GM23248 (cell line): Measurements from ENCODE around the gene SIAH3. TPM values are rescaled to one million over a fixed set of nuclear protein-coding genes. Genes with fewer than 3 reads are reported as not detected.

Experiments
- DNase-seq: peaks from one replicate; pipeline ENCODE4 v3.0.0-alpha.2; 2015
- H2AFZ ChIP-seq: fragments of 200-600 bp; sonication (generic); 2 replicates; pipeline ENCODE4 v1.6.1; 2016; ENCODE audit warnings: antibody characterized with exemption
- H3F3A ChIP-seq: fragments of 200-600 bp; sonication (generic); 2 replicates; pipeline ENCODE4 v1.6.1; 2016; ENCODE audit warnings: mild to moderate bottlenecking, antibody characterized with exemption, mixed run types; ENCODE audit not compliant: insufficient read depth
- H3K27ac ChIP-seq: fragments of 200-600 bp; sonication (generic); 2 replicates; pipeline ENCODE4 v1.5.1; 2016; ENCODE audit warnings: mild to moderate bottlenecking
- H3K27me3 ChIP-seq: fragments of 200-600 bp; sonication (generic); replicated peaks from 2 replicates; pipeline ENCODE4 v1.6.1; 2016; ENCODE audit warnings: mild to moderate bottlenecking; ENCODE audit not compliant: insufficient read depth
- H3K36me3 ChIP-seq: fragments of 200-600 bp; sonication (generic); 2 replicates; pipeline ENCODE4 v1.6.1; 2016; ENCODE audit warnings: low read depth, mild to moderate bottlenecking
- H3K4me1 ChIP-seq: fragments of 200-600 bp; sonication (generic); 2 replicates; pipeline ENCODE4 v1.6.1; 2016; ENCODE audit warnings: mild to moderate bottlenecking; ENCODE audit not compliant: insufficient read depth
- H3K4me2 ChIP-seq: fragments of 200-600 bp; sonication (generic); one replicate; pipeline ENCODE4 v1.6.1; 2016; ENCODE audit warnings: mild to moderate bottlenecking; ENCODE audit not compliant: unreplicated experiment
- H3K4me3 ChIP-seq: fragments of 200-600 bp; sonication (generic); 2 replicates; pipeline ENCODE4 v1.5.1; 2016; ENCODE audit warnings: mild to moderate bottlenecking
- H3K79me2 ChIP-seq: fragments of 200-600 bp; sonication (generic); 2 replicates; pipeline ENCODE4 v1.6.1; 2016; ENCODE audit warnings: mild to moderate bottlenecking; ENCODE audit not compliant: insufficient read depth
- H3K9ac ChIP-seq: fragments of 200-600 bp; sonication (generic); 2 replicates; pipeline ENCODE4 v1.6.1; 2016; ENCODE audit warnings: mild to moderate bottlenecking
- H3K9me2 ChIP-seq: fragments of 200-600 bp; sonication (generic); 2 replicates; pipeline ENCODE4 v1.6.1; 2016; ENCODE audit warnings: mixed run types, mild to moderate bottlenecking, moderate library complexity; ENCODE audit not compliant: insufficient read depth
- H3K9me3 ChIP-seq: fragments of 200-600 bp; sonication (generic); one replicate; pipeline ENCODE4 v1.6.1; 2017; ENCODE audit warnings: low read depth
- H4K20me1 ChIP-seq: fragments of 200-600 bp; sonication (generic); 2 replicates; pipeline ENCODE4 v1.6.0; 2016; ENCODE audit not compliant: insufficient read depth
- EZH2 ChIP-seq: fragments of 200-600 bp; sonication (generic); IDR thresholded peaks from 2 replicates; pipeline ENCODE4 v1.6.1; 2018; ENCODE audit warnings: antibody characterized with exemption, mild to moderate bottlenecking; ENCODE audit not compliant: insufficient read depth, poor library complexity, severe bottlenecking
- EZH2phosphoT487 ChIP-seq: fragments of 200-600 bp; sonication (generic); IDR thresholded peaks from 2 replicates; pipeline ENCODE4 v1.6.1; 2018; ENCODE audit warnings: antibody characterized with exemption, moderate library complexity, mild to moderate bottlenecking, low read depth; ENCODE audit not compliant: insufficient read depth
- whole genome bisulfite sequencing, 2 experiments: methylation state at CpG; one replicate each; pipeline ENCODE4 v1.1.6; 2015 to 2017; ENCODE audit warnings: low lambda C conversion rate in 2 of 2, low coverage in 1 of 2; ENCODE audit errors: missing lambda C conversion rate in 2 of 2; 5-methylcytosine and 5-hydroxymethylcytosine counted together
- in situ Hi-C: fragments of 300-500 bp; cut with MboI; formaldehyde crosslinking; loops from 2 replicates; pipeline ENCODE4 v1.15.0; 2020
- polyA plus RNA-seq: library from polyadenylated mRNA; unstranded; fragments of >200 nt; fragmentation: Nextera tagmentation; extraction: Ambion mirVana; gene quantifications from 2 replicates; pipeline ENCODE4 v1.2.1, GENCODE V29; 2016
- total RNA-seq: library from RNA; depleted of rRNA; stranded (reverse); fragments of >200 nt; shearing (Covaris generic); gene quantifications from 2 replicates; pipeline ENCODE4 v1.2.3, GENCODE V29; 2014

SIAH3 gene
- total and polyA plus RNA-seq, 2 experiments from 2014 or later, result not detected

- Histone ChIP-seq H3K9me3 (no peaks in the 10 kb centered on the region), H2AFZ (no peak overlapping the region), H3K27me3 (peaks cover 4% of the 10 kb centered on the region; the same call in 1 of the 2 replicates), H3K36me3 (no peaks in the 10 kb centered on the region), H3K9me2 (no peaks in the 10 kb centered on the region), H3K4me3 (no peak overlapping the region), H3K4me1 (no peaks in the 10 kb centered on the region), H3F3A (no peaks in the 10 kb centered on the region), H3K79me2 (no peaks in the 10 kb centered on the region), H3K27ac (no peak overlapping the region), H4K20me1 (no peaks in the 10 kb centered on the region), H3K4me2 (no peak overlapping the region), H3K9ac (no peak overlapping the region)
- WGBS, 2 experiments, result 46 to 56% methylated on average over 6 of the region's 6 CpGs
- TF ChIP-seq EZH2 (no peak), EZH2phosphoT487 (no peak)
- no peak for DNase-seq
- in situ Hi-C loops, result no loop called here
Observed at GRCh38 chr13:45816427-45816826, 35.1 kb downstream of the SIAH3 start.

- in situ Hi-C loops, result no loop called here
- H3K27me3 ChIP-seq, result peaks cover 4% of the 10 kb centered on the region; the same call in 1 of the 2 replicates
- TF ChIP-seq EZH2phosphoT487 (no peak), EZH2 (no peak)
- H3K9me3 ChIP-seq, result no peaks in the 10 kb centered on the region
- WGBS, 2 experiments, result 64 to 71% methylated on average over 6 of the region's 6 CpGs
- H3K9ac ChIP-seq, result no peak overlapping the region
- H3K36me3 ChIP-seq, result no peaks in the 10 kb centered on the region
- no peak overlapping the region for H3K4me3 ChIP-seq
- no peak overlapping the region for H3K27ac ChIP-seq
- H3F3A ChIP-seq, result no peaks in the 10 kb centered on the region
- H3K9me2 ChIP-seq, result no peaks in the 10 kb centered on the region
- no peaks in the 10 kb centered on the region for H4K20me1 ChIP-seq
- no peaks in the 10 kb centered on the region for H3K79me2 ChIP-seq
- DNase-seq, result no peak
- no peaks in the 10 kb centered on the region for H3K4me1 ChIP-seq
- no peak overlapping the region for H2AFZ ChIP-seq
- no peak overlapping the region for H3K4me2 ChIP-seq
Observed at GRCh38 chr13:45812695-45813372, 38.7 kb downstream of the SIAH3 start.

- Histone ChIP-seq H3K9me3 (no peaks in the 10 kb centered on the region), H2AFZ (no peak overlapping the region), H3K4me3 (no peak overlapping the region), H3F3A (no peaks in the 10 kb centered on the region), H3K27me3 (peaks cover 4% of the 10 kb centered on the region; the same call in 1 of the 2 replicates), H3K36me3 (no peaks in the 10 kb centered on the region), H3K9me2 (no peaks in the 10 kb centered on the region), H3K79me2 (no peaks in the 10 kb centered on the region), H3K27ac (no peak overlapping the region), H3K9ac (no peak overlapping the region), H4K20me1 (no peaks in the 10 kb centered on the region), H3K4me1 (no peaks in the 10 kb centered on the region), H3K4me2 (no peak overlapping the region)
- in situ Hi-C loops, result no loop called here
- 41 to 49% methylated on average over 6 of the region's 6 CpGs for WGBS, 2 experiments
- no peak for TF ChIP-seq EZH2phosphoT487
- no peak for TF ChIP-seq EZH2
- no peak for DNase-seq
Observed at GRCh38 chr13:45811891-45812694, 39.5 kb downstream of the SIAH3 start.

GRCh38 chr13:45809801-45810394, 41.7 kb downstream of the SIAH3 start:
- Histone ChIP-seq H3K9ac (no peak overlapping the region), H3K27me3 (peaks cover 4% of the 10 kb centered on the region; the same call in 1 of the 2 replicates), H2AFZ (no peak overlapping the region), H3K4me2 (no peak overlapping the region), H3K9me2 (no peaks in the 10 kb centered on the region), H3K9me3 (no peaks in the 10 kb centered on the region), H3K36me3 (no peaks in the 10 kb centered on the region), H3K4me1 (no peaks in the 10 kb centered on the region), H3K79me2 (no peaks in the 10 kb centered on the region), H3K4me3 (no peak overlapping the region), H3K27ac (no peak overlapping the region), H3F3A (no peaks in the 10 kb centered on the region), H4K20me1 (no peaks in the 10 kb centered on the region)
- in situ Hi-C loops, result no loop called here
- TF ChIP-seq EZH2phosphoT487 (no peak), EZH2 (no peak)
- no peak for DNase-seq
- 56 to 60% methylated on average over 7 of the region's 7 CpGs for WGBS, 2 experiments
